Activated CD8-positive, alpha-beta memory T cell treated with anti-CD3 and anti-CD28 coated beads, Interleukin-2, amount 50 U/mL, for 4 hours (primary cell): ENCODE measurements around the gene RBP5.

Source experiments
- DNase-seq: peaks from one replicate; pipeline ENCODE4 v3.0.0-alpha.2; 2020

The RBP5 gene, protein sequence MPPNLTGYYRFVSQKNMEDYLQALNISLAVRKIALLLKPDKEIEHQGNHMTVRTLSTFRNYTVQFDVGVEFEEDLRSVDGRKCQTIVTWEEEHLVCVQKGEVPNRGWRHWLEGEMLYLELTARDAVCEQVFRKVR

DNA sequence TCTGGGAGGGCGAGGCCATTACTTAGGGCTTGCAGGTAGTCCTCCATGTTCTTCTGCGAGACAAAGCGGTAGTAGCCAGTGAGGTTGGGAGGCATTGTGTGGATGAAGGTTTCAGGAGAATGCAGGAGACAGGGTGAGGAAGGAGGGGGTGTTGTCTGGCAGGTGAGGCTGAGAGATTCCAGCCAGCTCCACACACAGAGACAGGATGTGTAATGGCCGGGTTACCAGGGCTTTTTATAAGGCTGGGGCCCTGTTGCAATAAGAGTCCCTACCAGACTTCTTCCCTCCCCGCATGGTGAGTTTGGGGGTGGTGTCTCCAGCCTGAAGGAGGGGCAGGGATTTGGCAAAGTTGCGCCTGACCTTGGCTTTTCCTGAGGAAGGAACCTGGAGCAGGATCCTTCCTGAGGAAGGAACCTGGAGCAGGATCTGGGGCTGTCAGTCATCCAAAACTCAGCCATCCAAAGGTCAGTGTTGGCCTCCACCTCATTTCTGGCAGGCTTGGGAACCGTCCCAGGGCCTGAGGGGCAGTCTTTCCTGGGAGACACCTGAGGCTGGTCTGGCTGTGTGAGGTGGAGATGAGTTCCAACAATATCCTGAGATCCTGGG is at the start of gene RBP5:
Gene RBP5, minus strand, starts transcription at position 209 of the 606 bp plus-strand sequence. Its CDS starts 114 bp downstream, at position 95.
- no peak for DNase-seq

DNA sequence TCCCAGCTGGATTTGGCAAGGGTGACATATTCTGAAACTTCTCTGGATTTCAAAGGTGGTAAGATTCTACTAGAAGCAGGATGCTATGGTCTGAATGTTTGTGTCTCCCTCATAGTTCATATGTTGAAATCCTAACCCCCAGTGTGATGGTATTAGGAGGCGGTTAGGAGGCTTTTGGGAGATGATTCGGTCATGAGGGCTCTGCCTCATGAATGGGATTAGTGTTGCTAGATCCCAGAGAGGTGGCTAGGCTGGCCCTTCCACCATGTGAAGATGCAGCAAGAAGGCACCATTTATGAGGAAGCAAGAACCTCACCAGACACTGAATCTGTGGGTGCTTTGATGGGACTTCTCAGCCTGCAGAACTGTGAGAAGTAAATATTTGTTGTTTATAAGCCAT is 49.8 kb upstream of the RBP5 start:
- no peak for DNase-seq

DNA sequence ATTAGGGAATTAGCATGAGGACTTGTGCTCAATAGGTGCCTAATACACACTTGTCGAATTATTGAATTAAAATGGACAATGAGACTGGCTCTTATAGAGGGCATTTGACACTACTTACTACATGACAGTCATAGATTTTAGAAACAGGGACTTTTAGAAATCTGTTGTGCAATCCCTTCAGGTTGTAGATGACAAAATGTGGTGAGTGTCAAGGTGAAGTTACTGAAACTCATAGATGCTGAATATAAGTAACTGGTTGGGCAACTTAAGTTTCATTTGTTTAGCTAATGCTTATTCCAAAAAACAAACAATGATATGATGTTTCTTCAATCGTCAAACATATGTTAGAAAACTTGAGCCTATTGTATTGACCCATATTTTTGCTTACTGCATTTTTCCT is 47.9 kb upstream of the RBP5 start:
- DNase-seq = no peak

DNA sequence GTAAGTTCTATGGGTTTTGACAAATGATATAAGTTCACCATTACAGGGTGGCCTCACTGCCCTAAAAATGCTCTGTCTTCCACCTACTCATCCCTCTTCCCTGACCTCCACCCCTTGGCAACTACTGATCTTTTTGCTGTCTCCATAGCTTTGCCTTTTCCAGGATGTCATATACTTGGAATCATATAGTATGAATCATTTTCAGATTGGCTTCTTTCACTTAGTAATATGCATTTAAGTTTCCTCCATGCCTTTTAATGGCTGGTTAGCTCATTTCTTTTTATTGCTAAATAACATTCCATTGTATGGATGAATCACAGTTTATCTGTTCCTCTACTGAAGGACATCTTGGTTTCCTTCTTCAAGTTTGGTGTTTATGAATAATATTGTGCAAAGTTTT is 46.8 kb upstream of the RBP5 start:
- DNase-seq = no peak

DNA sequence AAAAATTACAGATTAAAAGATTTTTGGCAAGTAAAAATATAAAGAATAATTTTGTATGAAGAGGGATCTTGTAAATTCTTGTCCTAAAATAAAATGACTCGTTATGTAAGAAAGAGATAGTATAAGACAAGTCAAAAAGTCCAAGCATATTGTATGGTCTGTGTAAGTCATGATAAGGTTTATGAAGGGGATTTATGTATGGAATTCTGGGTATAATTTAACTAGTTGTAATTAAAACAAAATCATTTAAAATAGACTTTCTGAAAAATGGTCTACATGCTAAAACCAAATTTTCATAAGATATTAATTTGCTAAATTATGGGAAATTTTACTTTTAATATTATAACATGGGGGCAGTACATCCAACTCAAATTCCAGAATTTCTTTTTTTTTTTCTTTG is 43.2 kb upstream of the RBP5 start:
- no peak for DNase-seq

DNA sequence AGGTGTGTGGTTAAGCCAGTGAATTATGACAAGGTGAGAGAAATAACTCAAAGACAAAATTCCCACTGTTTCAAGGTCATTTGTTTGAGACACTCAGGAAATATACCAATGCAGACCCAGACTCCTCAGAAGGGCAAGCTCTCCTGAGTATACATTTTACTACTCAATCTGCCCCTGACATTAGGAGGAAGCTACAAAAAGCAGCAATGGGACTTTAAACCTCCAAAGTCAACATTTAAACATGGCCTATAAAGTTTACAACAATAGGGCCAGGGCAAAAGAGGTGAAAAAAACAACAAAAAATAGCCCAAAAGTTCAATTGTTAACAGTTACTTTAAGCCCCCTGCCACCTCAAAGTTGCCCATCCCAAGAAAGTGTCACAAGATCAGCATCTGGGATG is 41.3 kb upstream of the RBP5 start:
- DNase-seq = no peak

DNA sequence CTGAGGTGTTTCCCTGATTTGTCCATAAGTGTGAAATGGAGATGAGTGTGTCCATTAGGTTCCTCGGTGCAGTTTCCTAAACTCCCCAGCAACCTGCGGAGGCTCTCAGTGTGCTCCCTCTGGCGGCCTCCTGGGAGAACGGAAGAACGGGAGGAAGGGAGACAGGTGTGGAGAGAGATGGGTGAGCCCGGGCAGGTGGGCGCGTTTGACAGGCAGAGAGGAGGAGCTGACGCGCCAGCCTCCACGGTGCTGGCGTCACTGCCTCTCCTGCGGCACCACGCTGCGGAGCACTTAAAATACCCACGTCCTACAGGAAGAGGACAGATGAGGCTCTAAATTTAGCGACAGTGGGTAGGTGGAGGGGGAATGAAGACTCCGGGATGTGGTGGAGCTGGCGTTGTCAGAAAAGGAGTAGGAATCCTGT is 34.0 kb upstream of the RBP5 start:
- no peak for DNase-seq

DNA sequence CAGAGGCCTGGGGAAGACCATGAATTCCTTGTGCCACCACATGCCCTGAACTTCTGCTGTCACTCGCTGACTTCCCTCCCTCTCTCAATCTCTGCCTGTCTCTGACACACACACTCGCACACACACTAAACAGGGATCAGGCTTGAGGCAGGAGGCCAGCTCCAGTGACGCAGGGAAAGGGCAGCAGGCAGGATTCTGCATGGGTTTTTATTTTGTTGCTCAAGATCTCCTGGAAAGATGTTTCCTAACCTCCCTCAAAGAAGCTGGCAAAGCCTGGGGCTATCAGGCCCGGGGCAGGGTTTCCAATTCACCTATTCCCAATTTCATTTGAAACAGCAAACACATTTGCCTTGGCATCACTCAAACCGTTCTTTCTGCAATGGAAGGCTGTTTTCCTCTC is 33.1 kb upstream of the RBP5 start:
- no peak for DNase-seq

DNA sequence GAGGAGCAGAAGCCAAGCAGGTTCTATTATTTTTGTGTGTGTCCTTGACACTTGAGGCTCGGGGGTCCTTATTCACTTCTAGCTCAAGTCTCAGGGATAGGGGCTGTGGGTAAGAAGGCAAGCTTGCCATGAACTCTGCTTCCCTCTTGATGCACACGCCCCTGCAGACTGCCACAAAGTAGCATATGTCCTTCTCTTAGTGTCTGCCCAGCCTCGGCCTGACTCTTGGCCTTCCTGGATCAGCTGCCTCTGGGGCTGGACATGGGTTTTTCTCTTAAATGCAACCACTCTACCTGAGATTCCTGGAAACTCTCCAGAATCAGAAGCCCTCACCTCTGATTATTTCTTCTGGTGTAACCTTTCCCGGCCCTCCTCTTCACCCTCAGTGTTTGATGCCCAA is 32.6 kb upstream of the RBP5 start:
- DNase-seq = no peak

DNA sequence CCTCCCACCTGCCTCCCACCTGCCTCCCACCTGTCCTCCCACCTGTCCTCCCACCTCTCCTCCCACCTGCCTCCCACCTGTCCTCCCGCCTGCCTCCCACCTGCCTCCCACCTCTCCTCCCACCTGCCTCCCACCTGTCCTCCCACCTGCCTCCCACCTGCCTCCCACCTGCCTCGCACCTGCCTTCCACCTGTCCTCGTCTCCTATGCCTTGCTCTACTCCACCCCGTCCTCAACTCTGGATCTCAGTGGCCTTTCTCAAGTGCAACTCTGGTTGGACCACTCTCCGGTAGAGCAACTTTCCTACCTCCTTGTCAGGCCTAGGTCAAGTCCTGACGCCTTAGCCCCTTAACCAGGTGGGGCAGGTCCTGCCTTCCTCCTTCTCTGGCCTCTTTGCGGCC is 31.5 kb upstream of the RBP5 start:
- no peak for DNase-seq

DNA sequence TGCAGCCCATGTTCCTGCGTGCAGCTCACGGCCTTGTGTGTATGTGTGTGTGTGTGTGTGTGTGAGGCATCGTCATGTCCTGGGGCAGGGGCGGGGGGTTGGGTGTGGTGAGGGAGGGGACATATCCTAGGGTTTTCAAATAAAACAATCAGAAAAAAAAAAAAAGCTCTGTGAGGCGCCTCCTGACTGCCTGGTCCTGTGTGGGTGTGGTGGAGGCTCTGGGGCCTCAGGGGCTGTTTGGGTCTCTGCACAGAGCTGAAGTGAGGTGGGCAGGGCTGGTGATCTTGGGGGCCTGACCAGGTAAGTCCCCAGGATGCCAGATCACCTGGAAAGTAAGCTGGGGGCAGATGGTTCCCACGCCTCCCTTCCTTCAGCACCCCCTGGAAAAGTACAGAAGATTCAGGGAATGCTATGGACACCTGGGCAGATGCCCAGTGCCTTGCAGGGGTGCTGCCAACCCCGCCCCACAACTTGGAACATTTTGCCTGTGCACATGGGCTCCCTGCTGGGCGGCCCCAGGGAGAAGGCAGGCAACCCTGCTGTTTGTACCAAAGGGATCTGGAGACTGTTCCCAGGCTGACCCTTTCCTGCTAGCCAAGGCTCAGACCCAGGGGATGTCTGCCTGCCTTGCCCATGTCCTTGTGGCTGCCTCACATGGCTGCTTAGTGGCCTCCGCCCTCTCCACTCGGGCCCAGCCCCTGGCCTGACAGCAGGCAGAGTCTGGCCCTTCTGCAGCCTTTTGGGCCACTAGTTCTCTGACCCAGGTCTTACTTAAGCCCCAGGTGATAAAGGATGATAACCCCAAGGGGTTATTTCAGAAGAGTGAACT is 30.3 kb upstream of the RBP5 start:
- DNase-seq = no peak

DNA sequence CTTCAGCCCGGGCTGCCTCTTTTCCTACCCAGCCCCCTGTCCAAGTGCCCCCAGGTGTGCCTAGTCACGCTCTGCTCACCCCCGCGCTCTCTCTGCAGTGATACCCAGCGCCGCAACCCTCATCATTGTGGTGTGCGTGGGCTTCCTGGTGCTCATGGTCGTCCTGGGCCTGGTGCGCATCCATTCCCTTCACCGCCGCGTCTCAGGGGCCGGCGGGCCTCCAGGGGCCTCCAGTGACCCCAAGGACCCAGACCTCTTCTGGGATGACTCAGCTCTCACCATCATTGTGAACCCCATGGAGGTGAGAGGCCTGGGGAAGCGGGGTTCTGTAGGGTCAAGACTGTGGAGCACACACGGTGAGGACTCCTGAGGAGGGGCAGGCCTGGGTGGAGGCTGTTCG is 28.7 kb upstream of the RBP5 start:
- no peak for DNase-seq

DNA sequence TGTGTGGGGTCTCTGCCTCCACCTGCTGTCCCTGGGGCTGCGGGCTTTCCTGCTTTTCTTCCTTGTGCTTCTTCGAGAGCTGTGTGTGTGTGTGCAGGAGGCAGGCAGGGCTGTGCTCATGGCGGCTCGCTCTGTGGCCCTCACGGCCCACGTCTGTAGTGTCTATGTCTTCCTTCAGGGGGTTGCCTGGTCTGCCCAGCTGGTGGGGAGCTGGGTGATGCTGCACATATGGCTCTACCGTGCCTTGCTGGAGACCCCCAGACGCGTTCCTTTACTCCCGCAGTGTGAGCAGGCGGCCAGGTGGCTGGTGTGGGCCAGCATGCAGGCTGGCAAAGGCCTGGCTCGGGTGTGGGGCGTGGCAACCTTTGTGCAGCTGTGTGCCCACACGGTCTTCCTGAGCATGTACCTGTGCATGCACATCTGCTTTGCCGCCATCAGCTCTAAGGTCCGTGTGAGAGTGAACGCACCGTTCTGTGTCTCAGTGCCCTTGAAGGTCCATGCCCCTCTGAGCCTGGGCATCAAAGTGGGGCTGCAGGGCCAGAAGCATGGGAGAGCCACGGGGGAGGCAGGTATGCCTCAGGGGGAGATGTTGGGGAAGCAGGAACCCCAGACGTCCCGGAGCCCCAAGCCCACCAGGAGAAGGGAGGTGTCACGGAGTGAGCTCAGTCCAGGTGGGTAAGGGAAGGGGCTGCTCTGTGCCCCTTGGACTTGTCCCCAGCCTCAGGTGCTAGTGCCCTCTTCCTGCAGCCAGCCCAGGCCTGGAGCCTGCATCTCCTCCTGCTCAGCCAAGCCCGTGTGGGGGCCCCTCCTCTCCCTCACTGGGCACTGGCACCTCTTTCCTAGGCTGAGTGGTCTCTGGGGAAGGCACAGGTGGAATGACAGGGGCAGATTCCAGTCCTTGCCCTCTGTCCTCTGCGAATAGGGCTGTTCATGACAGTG is 27.8 kb upstream of the RBP5 start:
- DNase-seq = no peak

DNA sequence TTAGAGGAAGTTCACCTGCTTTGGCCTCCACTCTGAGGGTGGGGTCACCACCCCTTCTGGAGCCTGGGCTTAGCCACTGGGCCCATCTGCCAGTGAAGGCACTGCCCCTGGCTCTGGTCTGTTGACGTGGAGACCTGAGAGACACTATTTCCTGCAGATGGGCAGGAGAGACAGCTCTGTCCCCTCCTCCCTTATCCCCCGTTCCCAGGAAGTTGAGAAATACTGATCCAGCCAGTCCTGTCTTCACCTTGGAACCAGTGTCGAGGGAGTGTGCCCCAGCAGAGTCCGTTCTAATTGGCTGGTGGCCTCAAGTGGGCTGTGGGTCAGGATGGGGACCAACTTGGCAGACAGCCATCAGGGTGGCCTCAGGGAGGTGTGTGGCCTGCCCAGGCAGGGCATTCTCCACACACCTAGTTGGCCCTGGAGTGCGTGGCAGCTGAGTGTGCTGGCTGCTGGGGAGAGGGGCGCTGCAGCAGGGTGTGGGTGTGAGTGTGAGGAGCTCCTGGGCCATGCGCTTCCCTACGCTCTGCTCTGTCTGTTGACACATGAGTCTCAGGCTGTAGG is 26.9 kb upstream of the RBP5 start:
- DNase-seq = no peak

DNA sequence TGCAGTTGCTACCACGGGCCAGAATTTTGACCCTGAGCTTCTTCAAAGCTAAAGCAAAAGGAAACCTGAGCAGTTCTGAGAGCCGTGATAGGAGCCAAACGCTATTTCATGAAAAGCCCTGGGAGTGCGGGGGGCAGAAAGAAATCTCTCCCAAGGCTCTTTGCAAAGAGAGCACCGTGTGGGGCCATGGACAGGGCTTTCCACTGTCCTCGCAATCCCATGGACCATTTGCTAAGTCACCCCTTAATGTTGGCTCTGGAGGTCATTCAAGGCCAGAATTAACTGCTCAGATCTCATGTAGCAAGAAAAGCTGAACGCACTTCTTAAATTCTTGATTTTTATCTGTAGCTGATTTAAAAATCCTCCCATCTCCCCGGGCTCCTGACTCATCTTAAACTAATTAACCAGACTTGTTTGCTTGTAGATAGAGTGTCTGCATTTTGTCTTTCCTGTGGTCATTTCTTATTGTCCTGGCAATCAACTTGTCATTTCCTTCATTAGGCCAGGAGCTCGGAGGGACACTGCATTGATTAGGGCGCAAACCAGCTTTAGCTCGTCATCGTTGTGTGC is 26.3 kb upstream of the RBP5 start:
- DNase-seq = no peak

DNA sequence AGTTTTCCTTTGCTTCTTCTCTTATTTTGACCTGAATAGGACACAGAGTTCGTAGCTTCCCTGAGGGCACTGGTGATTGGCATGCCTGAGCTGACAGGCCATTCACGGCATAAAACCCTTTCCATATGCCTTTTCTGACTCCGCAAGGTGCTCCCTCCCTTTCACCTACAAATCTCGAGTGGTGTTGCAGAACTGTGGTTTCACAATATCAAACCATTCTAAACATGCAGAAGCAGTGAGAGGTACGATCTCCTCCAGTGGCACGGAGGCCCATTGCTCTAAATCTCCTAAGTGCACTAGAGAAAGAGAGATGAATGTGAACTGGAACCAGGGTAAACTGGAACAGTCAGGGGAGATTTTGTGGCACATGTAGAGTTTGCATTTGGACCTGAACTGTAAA is 25.4 kb upstream of the RBP5 start:
- no peak for DNase-seq

DNA sequence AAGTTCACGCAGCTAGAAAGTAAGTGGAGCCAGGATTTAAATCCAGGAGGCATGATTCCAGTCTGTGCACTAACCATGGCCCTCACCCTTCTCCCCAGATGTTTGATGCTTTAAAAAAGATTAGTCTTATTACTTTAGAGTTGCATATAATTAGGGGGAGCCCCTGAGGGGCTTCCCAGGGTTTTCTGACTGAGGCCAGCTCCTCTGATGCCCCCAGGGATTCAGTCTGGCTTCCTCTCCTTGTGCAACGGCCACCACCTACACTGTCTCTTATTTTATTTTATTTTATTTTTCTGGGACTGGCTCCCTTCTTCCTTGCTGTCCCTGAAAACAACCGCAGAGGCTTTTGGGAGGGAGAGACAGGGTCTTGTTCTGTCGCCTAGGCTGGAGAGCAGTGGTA is 24.1 kb upstream of the RBP5 start:
- no peak for DNase-seq

DNA sequence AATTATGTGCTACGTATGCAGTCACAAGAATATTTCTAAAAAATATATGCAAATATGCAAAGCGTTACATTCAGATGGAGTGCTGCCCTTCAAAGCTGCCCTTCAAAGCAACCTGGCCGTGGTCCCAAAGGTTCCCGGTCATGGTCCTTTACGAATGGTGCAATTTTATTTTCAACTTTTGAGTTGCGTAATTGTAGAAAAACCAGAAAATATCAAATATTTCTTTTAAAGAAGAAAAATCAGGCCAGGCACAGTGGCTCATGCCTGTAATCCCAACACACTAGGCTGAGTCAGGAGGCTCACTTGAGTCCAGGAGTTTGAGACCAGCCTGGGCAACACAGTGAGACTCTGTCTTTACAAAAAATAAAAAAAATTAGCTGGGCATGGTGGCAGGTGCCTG is 22.8 kb upstream of the RBP5 start:
- no peak for DNase-seq

DNA sequence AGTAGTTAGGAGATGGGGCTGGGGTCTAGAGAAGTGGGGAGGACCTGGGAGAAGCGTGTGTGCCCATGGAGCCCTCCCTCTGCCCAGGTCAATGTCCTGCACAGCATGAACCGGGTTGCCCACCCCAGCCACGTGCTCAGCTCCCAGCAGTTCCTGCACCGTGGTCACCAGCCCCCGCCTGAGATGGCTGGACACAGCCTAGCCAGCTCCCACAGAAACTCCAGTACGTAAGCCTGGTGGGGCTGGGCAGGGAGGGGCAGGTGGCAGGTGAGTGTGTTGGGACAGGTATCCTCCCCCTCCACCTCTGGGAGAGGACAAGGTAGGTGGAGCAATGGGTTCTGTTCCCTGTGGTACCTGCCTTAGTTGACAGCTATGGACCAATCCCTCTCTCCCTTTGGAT is 22.2 kb upstream of the RBP5 start:
- no peak for DNase-seq

DNA sequence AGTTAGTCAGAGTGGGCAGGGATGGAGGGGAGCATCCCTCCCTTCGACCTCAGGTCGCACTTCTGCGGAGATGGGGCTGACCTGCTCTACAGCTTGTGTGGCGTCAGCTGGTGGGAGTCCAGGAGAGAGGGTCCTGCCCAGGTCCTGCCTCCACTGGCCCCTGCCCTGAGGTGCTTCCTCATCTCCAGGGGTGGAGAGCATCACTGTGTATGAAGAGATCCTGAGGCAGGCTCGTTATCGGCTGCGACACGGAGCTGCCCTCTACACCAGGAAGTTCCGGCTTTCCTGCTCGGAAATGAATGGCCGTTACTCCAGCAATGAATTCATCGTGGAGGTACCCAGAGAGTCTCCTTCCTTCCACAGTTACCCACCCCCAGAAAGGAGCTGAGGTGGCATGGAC is 21.7 kb upstream of the RBP5 start:
- DNase-seq = no peak

DNA sequence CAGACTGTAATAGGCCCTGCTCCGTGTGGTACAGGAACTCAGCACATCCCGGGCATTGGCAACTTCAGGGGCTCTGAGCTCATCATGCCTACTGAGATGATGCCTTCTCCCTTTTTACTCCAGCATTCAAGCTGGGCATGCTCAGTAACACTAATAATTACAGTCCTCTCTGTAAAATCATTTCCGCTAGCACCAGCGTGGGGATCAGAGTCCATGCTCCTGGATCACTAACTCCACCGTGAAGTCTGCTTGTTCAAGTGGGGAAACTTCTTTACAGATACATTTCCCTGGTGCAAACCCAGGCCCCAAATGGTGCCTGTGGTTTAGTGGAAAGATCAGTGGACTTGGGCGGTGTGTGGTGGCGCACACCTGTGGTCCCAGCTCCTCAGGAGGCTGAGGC is 18.2 kb upstream of the RBP5 start:
- no peak for DNase-seq

DNA sequence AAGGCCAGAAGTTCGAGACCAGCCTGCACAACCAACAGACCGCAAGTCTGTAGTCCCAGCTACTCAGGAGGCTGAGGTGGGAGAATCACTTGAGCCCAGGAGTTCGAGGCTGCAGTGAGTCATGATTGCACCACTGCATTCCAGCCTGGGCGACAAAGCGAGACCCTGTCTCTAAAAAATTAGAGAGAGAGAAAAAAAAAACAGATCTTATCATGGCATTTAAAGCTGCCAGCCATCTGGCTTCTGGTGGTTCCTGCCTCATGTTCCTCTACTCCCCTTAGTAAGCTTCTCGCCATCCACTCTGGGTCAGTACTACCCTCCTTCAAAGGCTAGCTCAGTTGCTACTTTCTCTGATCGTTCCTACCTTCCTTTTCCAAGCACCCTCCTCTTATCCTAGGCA is 17.5 kb upstream of the RBP5 start:
- DNase-seq = no peak

DNA sequence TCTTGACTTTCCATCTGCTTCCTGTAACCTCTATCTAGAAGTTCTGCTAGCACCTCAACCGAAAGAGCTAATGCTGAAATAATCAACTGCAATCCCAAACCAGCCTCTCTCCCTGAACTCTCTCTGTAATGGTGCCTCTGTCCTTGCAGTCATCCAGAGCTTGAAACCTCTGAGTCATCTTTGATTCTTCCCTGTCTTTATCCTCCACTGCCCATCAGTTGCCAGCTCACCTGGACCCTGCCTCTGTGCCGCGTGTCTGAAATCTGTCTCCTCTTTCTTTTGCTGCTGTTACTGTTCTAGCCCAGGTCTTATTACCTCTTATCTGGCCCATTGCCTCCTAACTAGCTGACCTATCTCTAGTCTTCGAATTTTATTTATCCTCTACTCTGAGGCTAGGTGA is 17.0 kb upstream of the RBP5 start:
- no peak for DNase-seq
